Heart left ventricle (tissue), 13 donors: ENCODE data around the gene SEH1L.

Source experiments
- POLR2A ChIP-seq, 2 donors: fragments of 450-650 bp; IDR thresholded peaks; one replicate each; pipeline ENCODE4 v1.6.1; 2017; ENCODE audit warnings: antibody characterized with exemption in 2 of 2, mild to moderate bottlenecking in 2 of 2, moderate library complexity in 2 of 2
- TF ChIP-seq, protein P1 (sequence below), 12 donors: fragments of 200-600 bp; sonication (generic) in 4 of 12; IDR thresholded peaks; one replicate each; pipeline versions ENCODE4 v1.5.0 to v1.8.0; 2018 to 2022; ENCODE audit warnings: antibody characterized with exemption in 12 of 12, mild to moderate bottlenecking in 5 of 12
- donor health status: ischemic (EF 13 %, LVEDD 7.1; RV severe dilation, severe dysfunction).
- donor health status: DM: no; HTN: yes; CAD: no.
- donor health status: DM: no; HTN: no; CAD: no.
- donor health status: ischemic (EF 25% LVEDD 6.9; RV normal size, moderate dysfunction).
- donor health status: ischemic (EF 25% LVEDD 5.7; RV mildly dilated, moderate dysfunction).
- donor health status: ischemic (EF 35%, LVEDD 5.7; RV mildly dilated, moderate dysfunction).
- donor health status: nonischemic (EF 11% LVEDD 7.7; RV severe dilation, severe dysfunction).
- donor health status: DM: yes; HTN: yes; CAD: no.
- donor health status: PGD.
- donor health status: ischemic (EF 29% LVEDD 5.4; RV normal size, mild dysfunction).
- donor health status: nonischemic (EF 23%, LVEDD 6.1; RV moderate dilation, normal function).

DNA sequence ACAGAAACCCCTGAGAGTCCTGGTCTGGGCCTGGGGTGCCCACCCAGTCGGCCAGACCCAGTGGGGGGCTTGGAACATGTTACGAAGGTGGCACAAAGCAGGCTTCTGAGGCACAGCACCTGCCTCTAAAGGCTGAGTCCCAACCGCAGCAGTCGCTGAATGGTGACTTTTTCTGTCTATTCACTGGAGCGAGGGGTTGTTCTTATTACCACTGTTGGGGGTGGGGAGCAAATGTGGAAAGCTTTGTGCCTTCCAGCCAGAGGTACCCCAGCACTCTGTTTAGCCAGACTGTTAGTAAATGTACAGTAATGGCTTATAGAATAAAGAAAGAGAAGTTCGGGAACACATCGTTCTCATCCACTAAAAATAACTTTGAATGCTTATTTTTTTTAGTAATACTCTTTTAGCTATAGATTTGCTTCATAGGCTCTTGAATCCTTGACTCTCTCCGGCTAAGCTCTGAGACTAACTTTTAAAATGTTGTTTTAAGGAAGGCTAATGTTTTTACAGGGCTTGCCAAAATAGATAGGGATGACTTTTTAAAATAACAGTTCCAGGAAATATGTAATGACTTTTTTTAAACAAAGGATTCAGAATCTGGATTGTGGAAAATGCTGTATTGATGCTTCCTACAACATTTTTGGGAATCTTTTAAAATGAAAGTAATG lies 40.4 kb upstream of the SEH1L start:
- TF ChIP-seq, protein P1, sequence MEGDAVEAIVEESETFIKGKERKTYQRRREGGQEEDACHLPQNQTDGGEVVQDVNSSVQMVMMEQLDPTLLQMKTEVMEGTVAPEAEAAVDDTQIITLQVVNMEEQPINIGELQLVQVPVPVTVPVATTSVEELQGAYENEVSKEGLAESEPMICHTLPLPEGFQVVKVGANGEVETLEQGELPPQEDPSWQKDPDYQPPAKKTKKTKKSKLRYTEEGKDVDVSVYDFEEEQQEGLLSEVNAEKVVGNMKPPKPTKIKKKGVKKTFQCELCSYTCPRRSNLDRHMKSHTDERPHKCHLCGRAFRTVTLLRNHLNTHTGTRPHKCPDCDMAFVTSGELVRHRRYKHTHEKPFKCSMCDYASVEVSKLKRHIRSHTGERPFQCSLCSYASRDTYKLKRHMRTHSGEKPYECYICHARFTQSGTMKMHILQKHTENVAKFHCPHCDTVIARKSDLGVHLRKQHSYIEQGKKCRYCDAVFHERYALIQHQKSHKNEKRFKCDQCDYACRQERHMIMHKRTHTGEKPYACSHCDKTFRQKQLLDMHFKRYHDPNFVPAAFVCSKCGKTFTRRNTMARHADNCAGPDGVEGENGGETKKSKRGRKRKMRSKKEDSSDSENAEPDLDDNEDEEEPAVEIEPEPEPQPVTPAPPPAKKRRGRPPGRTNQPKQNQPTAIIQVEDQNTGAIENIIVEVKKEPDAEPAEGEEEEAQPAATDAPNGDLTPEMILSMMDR (IDR thresholded peaks at IDR 0.05) = no peak
- no peak for TF ChIP-seq POLR2A (IDR thresholded peaks at IDR 0.05)
